GM19238 (cell line): ENCODE results near the gene CRK.
"Not testable (repeated sequence)": the region's sequence is repeated elsewhere in the genome, so short reads cannot be mapped to it uniquely, and the experiment has no call there.

Experiments used
- DNase-seq: peaks from one replicate; pipeline ENCODE4 v3.0.0; 2011; ENCODE audit warnings: low spot score; ENCODE audit not compliant: insufficient read length

The CRK gene

GRCh38 chr17:1390432-1391367 lies 65.3 kb downstream of the CRK start:
- no peak for DNase-seq

DNA sequence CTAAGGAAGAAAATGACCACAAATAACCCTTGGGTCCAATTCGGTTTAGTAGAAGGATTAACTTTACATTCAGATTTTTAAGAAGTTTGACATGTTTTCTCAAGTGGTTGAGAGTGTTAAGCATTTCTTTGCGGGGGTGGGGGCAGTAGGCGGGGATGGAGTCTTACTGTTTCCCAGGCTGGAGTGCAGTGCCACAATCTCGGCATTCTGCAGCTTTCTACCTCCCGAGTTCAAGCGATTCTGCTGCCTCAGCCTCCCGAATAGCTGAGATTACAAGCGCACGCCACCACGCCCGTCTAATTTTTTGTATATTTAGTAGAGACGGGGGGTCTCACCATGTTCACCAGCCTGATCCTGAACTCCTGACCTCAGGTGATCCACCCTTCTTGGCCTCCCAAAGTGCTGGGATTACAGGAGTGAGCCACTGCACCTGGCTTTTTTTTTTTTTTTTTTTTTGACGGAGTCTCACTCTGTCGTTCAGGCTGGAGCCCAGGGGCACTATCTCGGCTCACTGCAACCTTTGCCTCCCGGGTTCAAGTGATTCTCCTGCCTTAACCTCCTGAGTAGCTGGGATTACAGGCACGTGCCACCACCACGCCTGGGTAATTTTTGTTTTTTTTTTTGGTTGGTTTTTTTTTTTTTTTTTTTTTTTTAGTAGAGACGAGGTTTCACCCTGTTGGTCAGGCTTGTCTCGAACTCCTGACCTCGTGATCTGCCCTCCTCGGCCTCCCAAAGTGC lies 68.4 kb downstream of the CRK start:
- not testable (repeated sequence) for DNase-seq

DNA sequence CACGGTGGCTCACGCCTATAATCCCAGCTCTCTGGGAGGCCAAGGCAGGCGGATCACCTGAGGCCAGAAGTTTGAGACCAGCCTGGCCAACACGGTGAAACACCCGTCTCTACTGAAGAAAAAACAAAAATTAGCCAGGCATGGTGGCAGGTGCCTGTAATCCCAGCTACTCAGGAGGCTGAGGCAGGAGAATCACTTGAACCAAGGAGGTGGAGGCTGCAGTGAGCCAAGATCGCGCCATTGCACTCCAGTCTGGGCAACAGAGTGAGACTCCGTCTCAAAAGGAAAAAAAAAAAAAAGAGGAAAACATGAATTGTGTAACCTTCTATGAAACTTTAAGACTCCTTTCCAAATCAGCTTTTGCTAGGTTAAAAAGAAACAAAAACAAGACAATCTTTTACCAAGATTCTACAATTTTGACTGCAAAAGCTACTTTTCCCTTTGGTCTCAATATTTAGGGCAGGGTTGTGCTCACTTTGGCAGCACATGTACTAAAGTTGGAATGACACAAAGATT lies 69.3 kb downstream of the CRK start:
- not testable (repeated sequence) for DNase-seq

- DNase-seq, result no peak
Measured at GRCh38 chr17:1386265-1386664, 69.8 kb downstream of the CRK start.

GRCh38 chr17:1385861-1386260 lies 70.2 kb downstream of the CRK start:
- DNase-seq, result no peak

GRCh38 chr17:1384905-1385435 lies 71.1 kb downstream of the CRK start:
- DNase-seq, result no peak

DNA sequence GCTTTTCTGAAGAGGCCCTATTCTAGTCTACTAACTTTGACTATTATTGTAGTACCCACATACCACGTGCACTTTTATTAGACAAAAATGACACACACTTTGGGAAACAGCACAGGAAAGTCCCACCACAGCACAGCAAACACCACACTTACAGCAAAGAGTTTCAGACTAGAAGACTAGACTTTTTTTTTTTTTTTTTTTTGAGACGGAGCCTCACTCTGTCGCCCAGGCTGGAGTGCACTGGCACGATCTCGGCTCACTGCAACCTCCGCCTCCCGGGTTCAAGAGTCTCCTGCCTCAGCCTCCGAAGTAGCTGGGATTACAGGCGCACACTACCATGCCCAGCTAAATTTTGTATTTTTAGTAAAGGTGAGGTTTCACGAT lies 76.1 kb downstream of the CRK start:
- no peak for DNase-seq

DNA sequence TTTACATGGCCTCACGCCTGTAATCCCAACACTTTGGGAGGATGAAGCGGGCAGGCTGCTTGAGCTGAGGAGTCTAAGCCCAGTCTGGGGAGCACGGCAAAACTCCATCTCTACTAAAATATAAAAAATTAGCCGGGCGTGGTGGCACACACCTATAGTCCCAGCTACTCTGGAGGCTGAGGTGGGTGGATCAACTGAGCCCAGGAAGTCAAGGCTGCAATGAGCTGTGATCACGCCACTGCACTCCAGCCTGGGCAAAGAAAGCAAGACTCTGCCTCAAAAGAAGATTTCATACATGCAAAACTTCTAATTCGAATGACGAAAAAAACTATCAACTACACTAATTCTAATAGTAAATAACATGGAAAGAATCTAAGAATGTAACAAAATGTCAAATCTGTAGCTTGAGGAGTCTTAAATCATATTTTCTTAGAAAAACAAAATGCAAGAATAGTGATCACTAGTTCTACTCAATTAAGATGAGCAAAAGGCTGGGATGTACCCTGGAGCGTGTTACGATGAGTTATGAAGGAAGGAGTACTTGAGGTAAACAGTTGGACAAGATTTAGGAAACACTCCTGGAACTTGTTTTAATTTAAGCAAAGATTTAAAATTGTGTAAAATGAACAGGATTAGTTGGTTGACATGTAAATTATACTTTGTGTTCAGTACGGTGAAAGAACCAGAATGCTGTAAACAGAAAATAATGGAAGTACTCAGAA lies 76.7 kb downstream of the CRK start:
- DNase-seq, result no peak

DNA sequence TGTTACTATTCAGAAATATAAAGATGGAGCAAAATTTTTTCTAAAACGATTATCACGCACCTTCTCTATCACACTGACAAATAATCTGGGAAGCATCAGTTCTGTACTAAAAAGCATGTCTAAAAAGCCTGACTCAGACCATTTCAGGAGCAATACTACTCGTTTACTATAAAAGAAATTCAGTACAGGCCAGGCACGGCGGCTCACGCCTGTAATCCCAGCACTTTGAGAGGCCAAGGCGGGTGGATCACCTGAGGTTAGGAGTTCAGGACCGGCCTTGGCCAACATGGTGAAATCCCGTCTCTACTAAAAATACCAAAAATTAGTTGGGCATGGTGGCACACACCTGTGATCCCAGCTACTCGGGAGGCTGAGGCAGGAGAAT lies 77.6 kb downstream of the CRK start:
- not testable (repeated sequence) for DNase-seq

DNA sequence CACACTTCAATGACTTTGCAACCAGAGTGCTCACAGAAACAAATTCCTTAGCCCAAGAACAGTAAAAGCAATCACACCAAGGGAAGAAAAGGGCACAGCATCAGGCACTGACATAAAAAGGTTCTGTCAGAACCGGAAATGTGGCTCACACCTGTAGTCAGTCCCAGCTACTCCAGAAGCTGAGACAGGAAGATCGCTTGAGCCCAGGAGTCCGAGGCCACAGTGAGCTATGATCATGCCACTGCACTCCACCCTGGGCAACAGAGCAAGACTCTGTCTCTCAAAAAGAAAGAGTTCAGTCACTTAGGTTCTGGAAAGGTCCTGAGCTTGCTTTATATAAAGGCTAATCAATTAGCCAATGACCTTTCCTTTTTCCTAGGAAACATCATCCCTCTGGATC lies 78.7 kb downstream of the CRK start:
- no peak for DNase-seq

DNA sequence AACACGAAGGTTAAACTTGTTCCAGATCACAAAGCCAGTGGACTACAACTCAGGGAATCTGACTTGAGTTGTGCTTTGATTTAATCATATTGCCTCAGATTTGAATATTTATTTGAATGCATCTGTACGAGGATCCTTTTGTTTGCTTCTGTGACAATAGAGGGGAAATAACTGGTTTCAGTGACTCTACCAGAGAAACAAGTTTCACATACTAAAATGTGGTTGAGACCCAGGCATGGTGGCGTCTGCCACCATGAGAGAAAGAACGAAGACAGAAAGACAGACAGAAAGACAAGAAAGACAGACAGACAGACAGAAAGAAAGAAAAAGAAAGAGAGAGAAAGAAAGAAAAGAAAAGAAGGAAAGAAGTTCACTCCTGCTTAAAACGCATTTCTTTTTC lies 80.0 kb downstream of the CRK start:
- DNase-seq, result no peak

DNA sequence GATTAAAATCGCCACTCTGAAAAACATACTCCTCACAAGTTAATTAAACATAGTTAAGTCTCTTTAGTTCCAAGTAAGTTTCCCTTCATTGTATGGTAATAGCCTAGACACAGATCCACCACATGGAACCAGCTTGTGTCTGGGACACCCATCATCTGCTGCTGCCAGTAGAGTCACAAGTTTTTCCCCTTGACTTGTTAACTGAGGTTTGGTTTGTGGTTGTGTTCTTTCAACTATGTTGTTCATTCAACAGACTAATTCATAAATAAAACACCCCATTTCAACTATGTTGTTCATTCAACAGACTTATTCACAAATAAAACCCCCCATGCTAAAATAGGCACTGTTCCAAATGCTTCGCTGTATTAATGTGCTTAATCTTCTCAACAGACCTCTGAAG lies 80.4 kb downstream of the CRK start:
- no peak for DNase-seq

DNA sequence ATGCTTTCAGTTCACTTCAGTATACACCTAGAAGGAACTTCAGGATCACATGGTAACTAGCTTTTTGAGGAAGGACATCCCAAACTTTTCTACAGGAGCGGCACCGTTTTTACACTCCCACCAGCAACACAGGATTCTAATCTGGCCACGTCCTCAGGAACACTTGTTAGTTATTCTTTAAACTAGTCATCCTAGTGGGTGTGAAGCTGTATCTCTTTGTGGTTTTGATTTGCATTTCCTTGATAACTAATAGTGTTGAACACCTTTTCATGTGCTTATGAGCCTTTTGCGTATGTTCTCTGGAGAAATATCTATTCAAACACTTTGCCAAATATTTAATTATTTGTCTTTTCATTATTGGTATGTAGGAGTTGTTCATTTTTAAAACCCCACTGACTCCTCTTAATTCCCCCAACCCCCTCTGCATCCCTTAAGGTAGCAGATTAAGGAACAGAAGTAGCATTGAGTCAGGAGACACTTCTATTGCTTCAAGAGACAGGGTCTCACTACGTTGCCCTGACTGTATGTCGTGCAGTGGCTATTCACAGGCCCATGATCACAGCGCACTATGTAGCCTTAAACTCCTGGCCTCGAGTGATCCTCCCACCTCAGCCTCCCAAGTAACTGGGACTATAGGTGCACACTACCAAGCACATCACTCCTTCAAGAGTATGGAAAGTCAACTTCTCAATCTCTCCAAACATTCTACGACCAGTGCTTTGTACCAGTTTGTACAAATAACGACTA lies 81.4 kb downstream of the CRK start:
- no peak for DNase-seq

- no peak for DNase-seq
Measured at GRCh38 chr17:1373707-1374237, 82.3 kb downstream of the CRK start.

- DNase-seq, result no peak
Measured at GRCh38 chr17:1372618-1373017, 83.4 kb downstream of the CRK start.

DNA sequence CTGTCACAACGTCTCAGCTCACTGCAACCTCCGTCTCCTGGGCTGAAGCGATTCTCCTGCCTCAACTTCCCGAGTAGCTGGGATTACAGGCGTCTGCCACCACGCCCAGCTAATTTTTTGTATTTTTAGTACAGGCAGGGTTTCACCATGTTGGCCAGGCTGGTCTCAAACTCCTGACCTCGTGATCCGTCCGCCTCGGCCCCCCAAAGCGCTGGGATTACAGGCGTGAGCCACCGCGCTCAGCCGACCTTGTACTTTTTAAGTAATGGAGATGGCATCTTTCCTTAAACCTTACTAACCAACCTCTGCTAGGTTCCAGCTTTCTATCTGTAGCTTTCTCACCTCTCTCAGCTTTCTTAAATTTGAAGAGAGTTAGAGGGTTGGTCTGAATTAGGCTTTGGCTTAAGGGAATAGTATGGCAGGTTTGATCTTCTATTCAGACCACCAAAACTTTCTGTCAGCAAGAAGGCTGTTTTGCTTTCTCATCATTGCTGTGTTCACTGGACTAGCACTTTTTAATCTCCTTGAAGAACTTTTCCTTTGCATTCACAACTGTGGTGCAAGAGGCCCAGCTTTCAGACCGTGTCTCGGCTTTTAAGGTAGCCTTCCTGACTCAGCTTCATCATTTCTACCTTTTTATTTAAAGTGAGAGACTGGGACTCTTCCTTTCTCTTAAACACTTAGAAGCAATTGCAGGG lies 84.0 kb downstream of the CRK start:
- DNase-seq, result no peak
